ENCODE measurements around the gene CELSR1.

Gene CELSR1

GRCh38 chr22:46373921-46374662 is 163.3 kb downstream of the CELSR1 start:
- DNase-seq, result no peak

- DNase-seq, result no peak
Measured at GRCh38 chr22:46373159-46373558, 164.3 kb downstream of the CELSR1 start.

GRCh38 chr22:46372686-46373085 is 164.7 kb downstream of the CELSR1 start:
- DNase-seq, result no peak

GRCh38 chr22:46371623-46372226 is 165.7 kb downstream of the CELSR1 start:
- no peak for DNase-seq

- no peak for DNase-seq
Measured at GRCh38 chr22:46370584-46371291, 166.7 kb downstream of the CELSR1 start.

- DNase-seq, result no peak
Measured at GRCh38 chr22:46369716-46370583, 167.5 kb downstream of the CELSR1 start.

- no peak for DNase-seq
Measured at GRCh38 chr22:46368871-46369715, 168.3 kb downstream of the CELSR1 start.

- DNase-seq, result no peak
Measured at GRCh38 chr22:46368422-46368821, 169.0 kb downstream of the CELSR1 start.

GRCh38 chr22:46367707-46368191 is 169.7 kb downstream of the CELSR1 start:
- DNase-seq, result no peak

- no peak for DNase-seq
Measured at GRCh38 chr22:46366801-46367706, 170.4 kb downstream of the CELSR1 start.

GRCh38 chr22:46366327-46366731 is 171.1 kb downstream of the CELSR1 start:
- no peak for DNase-seq

GRCh38 chr22:46365166-46365624 is 172.2 kb downstream of the CELSR1 start:
- no peak for DNase-seq

- DNase-seq, result no peak
Measured at GRCh38 chr22:46364341-46365165, 172.9 kb downstream of the CELSR1 start.

- no peak for DNase-seq
Measured at GRCh38 chr22:46363611-46364321, 173.7 kb downstream of the CELSR1 start.

GRCh38 chr22:46362934-46363515 is 174.4 kb downstream of the CELSR1 start:
- no peak for DNase-seq

GRCh38 chr22:46362203-46362933 is 175.1 kb downstream of the CELSR1 start:
- DNase-seq, result no peak

- DNase-seq, result no peak
Measured at GRCh38 chr22:46361826-46362202, 175.6 kb downstream of the CELSR1 start.

GRCh38 chr22:46360891-46361290 is 176.5 kb downstream of the CELSR1 start:
- DNase-seq, result no peak

Measured in cortex of kidney (tissue), 1 donor.